ENCODE results near the gene FAHD2B.
"Not testable (repeated sequence)": the region's sequence is repeated elsewhere in the genome, so short reads cannot be mapped to it uniquely, and the experiment has no call there.

The FAHD2B gene

DNA sequence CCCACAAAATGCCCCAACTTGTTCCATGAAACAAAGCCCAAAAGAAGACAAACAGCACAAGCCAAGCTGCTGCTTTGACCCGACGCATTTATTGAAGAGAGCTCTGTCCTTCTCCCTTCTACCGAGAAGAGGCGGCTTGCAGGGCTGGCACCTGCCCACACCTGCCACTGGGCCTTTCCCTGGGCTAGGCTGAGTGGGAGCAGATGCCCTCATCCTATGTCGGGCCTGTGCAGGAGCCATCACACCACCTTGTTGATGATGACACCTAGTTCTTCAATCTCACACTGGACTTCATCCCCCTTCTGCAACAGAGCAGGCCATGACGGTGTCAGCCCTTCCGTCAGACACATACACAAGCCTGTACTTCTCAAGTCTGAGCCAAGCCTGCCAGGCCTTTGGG, 11.2 kb downstream of the FAHD2B start:
- H3K27me3 Mint-ChIP-seq, H3K4me3 Mint-ChIP-seq, H3K4me1 Mint-ChIP-seq, ATAC-seq, H3K27ac Mint-ChIP-seq, H3K9me3 Mint-ChIP-seq: not testable (repeated sequence)
- peaks cover 22% of the 10 kb centered on the region for H3K36me3 Mint-ChIP-seq

DNA sequence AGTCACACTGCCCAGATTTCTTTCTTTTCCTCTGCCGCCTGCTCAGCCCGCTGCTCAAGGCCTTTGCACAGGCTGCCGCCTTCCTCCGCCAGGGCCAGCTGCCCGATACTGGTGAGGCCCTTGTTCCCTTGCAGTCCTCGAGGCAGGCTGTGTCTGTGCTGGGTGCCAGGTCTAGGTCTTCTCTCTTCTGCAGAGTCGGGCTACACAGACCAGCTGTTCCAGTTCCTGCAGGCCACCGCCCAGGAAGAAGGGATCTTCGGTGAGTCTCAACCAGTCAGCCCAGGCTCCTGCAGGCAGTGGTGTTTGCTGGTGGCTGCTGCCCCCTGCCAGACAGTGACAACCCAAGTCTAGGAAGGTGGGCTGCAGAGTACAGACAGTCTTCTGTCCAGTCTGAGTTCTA, 12.5 kb downstream of the FAHD2B start:
- ATAC-seq: not testable (repeated sequence)

DNA sequence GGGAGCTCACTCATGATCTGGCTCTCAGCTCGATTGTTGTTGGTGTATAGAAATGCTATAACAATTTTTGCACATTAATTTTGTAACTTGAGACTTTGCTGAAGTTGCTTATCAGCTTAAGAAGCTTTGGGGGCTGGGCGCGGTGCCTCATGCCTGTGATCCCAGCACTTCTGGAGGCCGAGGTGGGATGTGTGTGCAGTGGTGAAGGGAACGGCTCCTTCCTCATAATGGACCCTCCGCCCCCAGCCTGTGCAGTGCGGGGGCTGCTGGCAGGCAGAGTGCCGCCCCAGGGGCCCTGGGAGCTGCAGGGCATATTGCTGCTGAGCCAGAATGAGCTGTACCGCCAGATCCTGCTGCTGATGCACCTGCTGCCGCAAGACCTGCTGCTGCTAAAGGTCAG, 13.8 kb downstream of the FAHD2B start:
- H3K4me3 Mint-ChIP-seq, H3K27ac Mint-ChIP-seq, H3K4me1 Mint-ChIP-seq, H3K27me3 Mint-ChIP-seq, H3K9me3 Mint-ChIP-seq, ATAC-seq: not testable (repeated sequence)
- peaks cover 11% of the 10 kb centered on the region for H3K36me3 Mint-ChIP-seq

More for the DNA sequence above, 12.5 kb downstream of the FAHD2B start:
- H3K4me1 Mint-ChIP-seq, H3K27me3 Mint-ChIP-seq, H3K27ac Mint-ChIP-seq, H3K9me3 Mint-ChIP-seq, H3K4me3 Mint-ChIP-seq: not testable (repeated sequence)
- H3K36me3 Mint-ChIP-seq: peaks cover 17% of the 10 kb centered on the region

DNA sequence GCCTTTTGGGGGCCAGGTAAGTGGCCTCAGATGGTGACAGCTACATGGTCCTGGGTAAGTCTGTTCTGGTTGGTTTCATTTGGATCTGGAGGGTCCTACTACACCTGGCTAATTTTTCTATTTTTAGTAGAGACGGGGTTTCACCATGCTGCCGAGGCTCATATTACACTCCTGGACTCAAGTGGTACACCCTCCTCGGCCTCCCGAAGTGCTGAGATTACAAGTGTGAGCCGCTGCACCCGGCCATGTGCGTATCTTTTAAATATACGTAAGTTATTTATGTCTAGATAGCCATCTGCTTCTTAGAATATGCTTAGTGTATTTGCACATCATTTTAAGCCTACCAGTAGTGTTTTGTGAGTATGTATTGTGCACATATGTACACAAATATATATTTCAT, 17.5 kb downstream of the FAHD2B start:
- not testable (repeated sequence) for H3K4me3 Mint-ChIP-seq, H3K9me3 Mint-ChIP-seq, H3K36me3 Mint-ChIP-seq, H3K27ac Mint-ChIP-seq, ATAC-seq, H3K27me3 Mint-ChIP-seq, H3K4me1 Mint-ChIP-seq

DNA sequence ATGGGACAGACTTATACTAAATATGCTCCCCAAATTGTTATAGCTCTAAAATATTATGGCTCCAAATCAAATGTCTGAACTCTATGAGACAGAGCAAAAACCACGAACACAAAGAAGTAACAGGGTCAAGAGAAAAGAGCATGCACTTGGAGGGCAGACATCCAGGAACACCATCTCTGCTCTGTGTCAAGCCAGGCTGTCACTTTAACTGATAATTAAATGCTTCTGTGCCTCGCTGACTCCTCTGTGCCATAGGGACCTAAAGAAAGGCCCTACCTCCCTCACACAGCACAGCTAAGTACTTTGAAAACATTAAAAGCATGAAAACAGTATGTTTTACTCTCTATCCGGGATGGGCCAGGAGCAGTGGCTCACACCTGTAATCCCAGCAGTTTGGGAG, 23.8 kb downstream of the FAHD2B start:
- H3K4me1 Mint-ChIP-seq, H3K4me3 Mint-ChIP-seq, H3K9me3 Mint-ChIP-seq, H3K27ac Mint-ChIP-seq, ATAC-seq, H3K36me3 Mint-ChIP-seq, H3K27me3 Mint-ChIP-seq: not testable (repeated sequence)

DNA sequence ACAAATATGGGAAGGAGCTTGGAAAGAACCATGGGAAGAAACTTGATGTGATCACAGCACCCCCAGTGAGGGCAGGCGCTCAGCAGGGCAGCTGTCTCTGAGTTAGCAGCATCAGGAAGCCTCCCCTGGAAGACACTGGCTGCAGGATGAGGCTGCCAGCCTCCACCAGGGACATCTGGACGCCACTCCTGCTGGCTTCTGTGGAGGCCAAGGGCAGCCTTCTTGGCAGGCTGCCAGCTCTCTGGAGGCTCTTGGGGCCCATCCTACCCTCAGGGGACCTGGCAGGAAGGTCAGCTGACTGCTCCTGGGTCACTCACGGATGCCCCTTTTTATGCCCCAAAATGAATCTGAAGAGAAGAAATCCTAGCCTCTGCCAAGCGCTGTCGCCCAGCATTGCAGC, 26.0 kb downstream of the FAHD2B start:
- H3K9me3 Mint-ChIP-seq, H3K27ac Mint-ChIP-seq, H3K36me3 Mint-ChIP-seq, ATAC-seq, H3K27me3 Mint-ChIP-seq, H3K4me1 Mint-ChIP-seq, H3K4me3 Mint-ChIP-seq: not testable (repeated sequence)

DNA sequence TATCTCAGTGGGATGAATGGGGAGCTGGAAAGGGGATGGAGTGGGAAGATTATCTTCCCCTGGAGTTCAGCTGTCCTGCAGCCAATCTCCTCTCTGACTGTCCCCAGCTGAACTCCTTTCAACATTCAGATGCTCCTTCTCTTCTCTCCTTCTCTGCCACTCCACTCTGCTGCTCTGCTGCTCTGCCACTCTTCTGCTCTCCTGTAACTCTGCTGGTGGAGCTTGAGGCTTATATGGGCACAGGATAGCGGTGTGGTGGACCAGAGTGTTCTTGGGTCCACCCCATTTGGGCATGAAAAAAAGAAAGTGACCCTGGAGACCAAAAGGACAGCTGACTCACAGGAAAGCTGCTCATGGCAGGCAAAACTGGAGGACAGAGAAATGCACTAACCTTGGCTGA, 26.6 kb downstream of the FAHD2B start:
- H3K4me1 Mint-ChIP-seq: no peaks in the 10 kb centered on the region
- H3K4me3 Mint-ChIP-seq: no peak overlapping the region
- H3K9me3 Mint-ChIP-seq: no peaks in the 10 kb centered on the region
- no peak for ATAC-seq
- no peaks in the 10 kb centered on the region for H3K27me3 Mint-ChIP-seq
- H3K36me3 Mint-ChIP-seq: no peaks in the 10 kb centered on the region
- H3K27ac Mint-ChIP-seq: no peak overlapping the region

DNA sequence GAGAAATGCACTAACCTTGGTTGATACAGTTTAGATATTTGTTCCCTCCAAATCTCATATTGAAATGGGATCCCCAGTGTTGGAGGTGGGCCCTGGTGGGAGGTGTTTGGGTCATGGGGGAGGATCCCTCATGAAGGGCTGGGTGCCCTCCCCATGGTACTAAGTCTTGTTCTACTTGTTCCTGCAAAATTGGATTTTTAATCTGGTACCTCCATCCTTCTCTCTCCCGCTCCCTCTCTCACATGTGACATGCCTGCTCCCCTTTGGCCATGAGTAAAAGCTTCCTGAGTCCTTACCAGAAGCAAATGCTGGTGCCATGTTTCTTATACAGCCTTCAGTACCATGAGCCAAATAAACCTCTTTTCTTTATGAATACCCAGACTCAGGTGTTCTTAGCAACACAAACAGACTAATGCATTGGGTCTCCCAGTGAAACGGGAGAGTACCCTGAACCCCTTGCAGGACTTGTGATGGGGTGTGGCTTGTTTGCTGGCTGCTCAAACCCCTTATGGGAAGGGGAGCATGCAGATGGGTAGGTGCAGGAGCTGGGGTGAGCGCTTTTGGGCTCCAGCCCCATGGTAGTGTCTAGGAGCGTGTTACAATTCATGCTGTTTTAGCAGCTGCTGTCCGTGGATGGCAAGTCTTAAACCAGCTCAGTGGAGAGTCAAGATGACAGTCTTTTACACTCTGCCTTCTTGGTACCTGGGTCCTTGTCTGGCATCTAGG, 27.2 kb downstream of the FAHD2B start:
- Mint-ChIP-seq H3K9me3 (no peaks in the 10 kb centered on the region), H3K27me3 (no peaks in the 10 kb centered on the region), H3K36me3 (no peaks in the 10 kb centered on the region), H3K27ac (no peak overlapping the region), H3K4me3 (no peak overlapping the region), H3K4me1 (no peaks in the 10 kb centered on the region)
- peak; percentile 53 for ATAC-seq

DNA sequence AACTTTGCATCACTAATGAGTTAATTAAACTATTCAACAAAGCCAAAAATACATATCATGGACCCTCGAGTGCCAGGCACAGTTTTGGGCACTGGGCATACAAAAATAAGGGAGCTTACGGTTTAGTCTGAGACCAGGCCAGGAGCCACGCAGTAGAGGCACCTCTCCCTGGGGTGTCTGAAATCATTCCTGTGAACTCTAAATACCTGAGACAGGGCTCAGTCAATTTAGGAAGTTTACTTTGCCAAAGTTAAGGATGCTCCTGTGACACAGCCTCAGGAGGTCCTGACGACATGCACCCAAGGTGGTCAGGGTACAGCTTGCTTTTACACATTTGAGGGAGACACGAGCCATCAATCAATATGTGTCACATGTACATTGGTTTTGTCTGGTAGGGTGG, 28.7 kb downstream of the FAHD2B start:
- not testable (repeated sequence) for ATAC-seq, H3K27ac Mint-ChIP-seq, H3K9me3 Mint-ChIP-seq, H3K36me3 Mint-ChIP-seq, H3K4me1 Mint-ChIP-seq, H3K4me3 Mint-ChIP-seq, H3K27me3 Mint-ChIP-seq

DNA sequence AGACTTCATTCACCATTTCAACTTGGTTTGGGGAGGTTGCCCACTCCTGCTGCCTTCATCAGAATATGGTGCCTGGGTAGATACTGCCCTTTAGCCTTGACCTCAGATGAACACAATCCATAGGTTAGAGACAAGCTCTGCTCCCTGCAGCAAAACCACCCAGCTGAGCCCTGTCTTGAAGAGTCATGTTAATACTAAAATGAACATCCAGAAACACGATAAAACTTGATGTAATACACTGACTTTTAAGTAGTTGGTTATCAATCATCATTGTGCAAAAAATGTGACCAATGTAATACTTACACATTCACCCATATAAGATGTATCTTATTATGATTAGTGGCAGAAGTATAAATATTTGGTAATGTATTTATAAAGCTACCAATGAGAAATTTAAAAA, 32.7 kb downstream of the FAHD2B start:
- not testable (repeated sequence) for H3K36me3 Mint-ChIP-seq, ATAC-seq, H3K4me1 Mint-ChIP-seq, H3K27ac Mint-ChIP-seq, H3K9me3 Mint-ChIP-seq, H3K27me3 Mint-ChIP-seq, H3K4me3 Mint-ChIP-seq

DNA sequence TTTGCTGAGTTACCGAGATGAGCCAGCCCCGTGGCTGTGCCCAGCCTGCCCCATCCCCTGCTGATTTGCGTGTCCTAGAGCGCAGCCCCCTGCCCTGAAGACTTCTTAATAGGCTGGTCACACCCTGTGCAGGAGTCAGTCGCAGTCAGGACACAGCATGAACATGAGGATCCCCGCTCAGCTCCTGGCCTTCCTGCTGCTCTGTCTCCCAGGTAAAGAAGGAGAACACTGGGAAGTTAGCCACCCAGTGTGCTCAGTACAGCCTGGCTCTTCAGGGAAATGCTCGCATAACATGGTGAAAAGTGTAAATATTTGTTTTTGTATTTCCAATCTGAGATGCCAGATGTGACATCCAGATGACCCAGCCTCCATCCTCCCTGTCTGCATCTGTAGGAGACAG, 34.9 kb downstream of the FAHD2B start:
- H3K4me1 Mint-ChIP-seq, H3K4me3 Mint-ChIP-seq, H3K27me3 Mint-ChIP-seq, ATAC-seq, H3K27ac Mint-ChIP-seq, H3K36me3 Mint-ChIP-seq, H3K9me3 Mint-ChIP-seq: not testable (repeated sequence)

DNA sequence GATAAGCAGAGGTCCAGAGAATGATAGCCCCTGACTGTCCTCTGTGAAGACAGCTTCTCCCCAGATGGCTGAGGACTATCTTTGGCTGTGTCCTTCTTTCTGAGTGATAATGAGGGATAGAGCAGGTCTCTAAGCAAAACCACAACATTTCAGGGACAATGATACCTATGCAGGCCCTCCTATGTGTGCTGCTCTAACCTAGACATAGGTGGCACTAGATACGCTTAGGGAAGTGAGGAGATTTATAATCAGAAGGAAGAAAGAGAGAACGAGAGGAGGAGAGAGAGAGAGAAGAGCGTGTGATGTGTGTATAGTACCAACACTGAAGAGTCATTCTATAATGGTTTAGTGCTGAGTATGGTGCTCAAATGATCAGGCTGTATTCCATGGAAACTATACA, 38.5 kb downstream of the FAHD2B start:
- not testable (repeated sequence) for H3K4me1 Mint-ChIP-seq, H3K27ac Mint-ChIP-seq, H3K27me3 Mint-ChIP-seq

DNA sequence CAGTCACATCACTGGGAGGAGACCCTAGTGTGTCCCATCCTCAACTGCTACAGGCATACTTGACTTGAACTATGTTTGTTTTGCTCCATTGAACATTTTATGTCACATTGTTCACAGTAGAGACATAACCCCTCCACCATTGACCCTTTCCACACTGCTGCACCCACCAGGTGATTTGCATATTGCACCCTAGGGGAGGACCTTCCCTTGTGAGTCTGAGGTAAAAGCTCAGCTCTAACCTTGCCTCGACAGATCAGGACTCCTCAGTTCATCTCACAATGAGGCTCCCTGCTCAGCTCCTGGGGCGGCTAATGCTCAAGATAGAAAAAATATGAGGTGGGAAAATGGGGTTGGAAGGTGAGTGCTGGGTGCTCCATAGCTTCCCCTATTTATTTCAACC, 44.6 kb downstream of the FAHD2B start:
- Mint-ChIP-seq H3K4me3 (peak overlapping the region; percentile 33), H3K4me1 (peaks cover 44% of the 10 kb centered on the region)

More for the DNA sequence above, 38.5 kb downstream of the FAHD2B start:
- not testable (repeated sequence) for ATAC-seq, H3K36me3 Mint-ChIP-seq, H3K4me3 Mint-ChIP-seq, H3K9me3 Mint-ChIP-seq

DNA sequence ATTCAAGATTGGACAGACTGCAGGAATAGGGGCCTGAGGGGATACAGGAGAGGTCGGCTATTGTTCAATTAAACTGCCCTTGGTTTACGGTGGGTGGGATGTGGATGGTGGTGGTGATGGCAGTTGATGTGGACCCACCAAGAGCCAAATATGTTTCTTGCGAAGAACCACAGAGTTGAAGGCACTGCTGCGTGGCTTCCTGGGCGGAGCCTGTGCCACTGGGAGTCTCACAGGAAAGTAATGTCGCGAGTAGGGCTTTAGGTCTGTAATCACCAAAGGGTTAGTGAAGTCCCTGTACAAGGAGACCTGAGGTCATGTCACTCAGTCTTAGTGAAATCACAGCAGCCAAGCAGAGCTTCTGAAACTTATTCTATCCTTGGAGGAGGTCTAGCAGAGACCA, 46.2 kb downstream of the FAHD2B start:
- H3K27me3 Mint-ChIP-seq, H3K9me3 Mint-ChIP-seq, H3K36me3 Mint-ChIP-seq: not testable (repeated sequence)
- Mint-ChIP-seq H3K4me1 (peaks cover 50% of the 10 kb centered on the region), H3K4me3 (peak overlapping the region; percentile 37), H3K27ac (peak overlapping the region; percentile 84)
- ATAC-seq: peak; percentile 74

More for the DNA sequence above, 44.6 kb downstream of the FAHD2B start:
- not testable (repeated sequence) for H3K9me3 Mint-ChIP-seq, H3K36me3 Mint-ChIP-seq, H3K27ac Mint-ChIP-seq, H3K27me3 Mint-ChIP-seq
- peak; percentile 79 for ATAC-seq

DNA sequence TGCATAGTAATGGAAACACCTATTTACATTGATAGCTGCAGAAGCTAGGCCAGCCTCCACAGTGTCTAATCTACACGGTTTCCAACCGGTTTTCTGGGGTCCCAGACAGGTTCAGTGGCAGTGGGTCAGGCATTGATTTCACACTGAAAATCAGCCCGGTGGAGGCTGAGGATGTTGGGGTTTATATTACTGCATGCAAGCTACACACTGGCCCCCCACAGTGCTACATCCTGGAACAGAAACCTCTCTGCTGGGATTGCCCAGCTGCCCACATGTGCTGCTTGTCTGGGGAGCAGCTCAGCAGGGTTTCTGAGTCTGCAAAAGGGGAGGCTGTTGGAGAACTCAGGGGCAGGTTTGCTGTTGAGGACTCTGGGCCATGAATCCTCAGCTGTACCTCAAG, 48.0 kb downstream of the FAHD2B start:
- Mint-ChIP-seq H3K4me3 (peak overlapping the region; percentile 79), H3K4me1 (peaks cover 50% of the 10 kb centered on the region), H3K27ac (peak overlapping the region; percentile 69)
- H3K9me3 Mint-ChIP-seq, H3K36me3 Mint-ChIP-seq, H3K27me3 Mint-ChIP-seq: not testable (repeated sequence)
- ATAC-seq: peak; percentile 35

DNA sequence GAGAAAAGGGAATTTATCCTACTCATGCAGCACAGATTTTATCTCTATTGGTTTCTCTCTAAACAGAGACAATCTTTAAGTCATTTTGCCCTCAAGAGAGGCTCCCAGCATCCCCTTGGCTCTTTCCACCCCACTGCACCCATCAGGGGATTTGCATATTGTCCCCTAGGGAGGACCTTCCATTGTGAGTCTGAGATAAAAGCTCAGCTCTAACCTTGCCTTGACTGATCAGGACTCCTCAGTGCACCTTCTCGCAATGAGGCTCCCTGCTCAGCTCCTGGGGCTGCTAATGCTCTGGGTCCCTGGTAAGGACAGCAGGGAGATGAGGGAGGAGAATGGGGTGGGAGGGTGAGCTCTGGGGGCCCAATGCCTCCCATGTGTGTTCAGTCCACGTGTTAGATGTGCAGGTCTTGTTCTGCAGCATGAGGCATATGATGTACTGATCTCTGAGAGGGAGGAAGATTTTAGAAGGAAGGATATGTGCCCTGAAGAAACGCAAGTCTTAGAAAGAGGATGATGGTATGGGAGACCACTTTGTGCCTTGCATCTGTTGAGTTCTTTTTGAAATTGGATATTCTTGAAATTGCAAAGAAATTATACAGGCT, 48.7 kb downstream of the FAHD2B start:
- H3K36me3 Mint-ChIP-seq, H3K9me3 Mint-ChIP-seq, H3K27me3 Mint-ChIP-seq: not testable (repeated sequence)
- H3K27ac Mint-ChIP-seq: peak overlapping the region; percentile 69
- peak; percentile 53 for ATAC-seq
- peaks cover 50% of the 10 kb centered on the region for H3K4me1 Mint-ChIP-seq
- H3K4me3 Mint-ChIP-seq: peak overlapping the region; percentile 79
